ENCODE results near the gene TCAP. TPM values are rescaled to one million over a fixed set of nuclear protein-coding genes. Genes with fewer than 3 reads are reported as not detected.

TCAP gene
- total RNA-seq, 2 donors from 2014 or later, result 1.5 to 1.9 TPM

DNA sequence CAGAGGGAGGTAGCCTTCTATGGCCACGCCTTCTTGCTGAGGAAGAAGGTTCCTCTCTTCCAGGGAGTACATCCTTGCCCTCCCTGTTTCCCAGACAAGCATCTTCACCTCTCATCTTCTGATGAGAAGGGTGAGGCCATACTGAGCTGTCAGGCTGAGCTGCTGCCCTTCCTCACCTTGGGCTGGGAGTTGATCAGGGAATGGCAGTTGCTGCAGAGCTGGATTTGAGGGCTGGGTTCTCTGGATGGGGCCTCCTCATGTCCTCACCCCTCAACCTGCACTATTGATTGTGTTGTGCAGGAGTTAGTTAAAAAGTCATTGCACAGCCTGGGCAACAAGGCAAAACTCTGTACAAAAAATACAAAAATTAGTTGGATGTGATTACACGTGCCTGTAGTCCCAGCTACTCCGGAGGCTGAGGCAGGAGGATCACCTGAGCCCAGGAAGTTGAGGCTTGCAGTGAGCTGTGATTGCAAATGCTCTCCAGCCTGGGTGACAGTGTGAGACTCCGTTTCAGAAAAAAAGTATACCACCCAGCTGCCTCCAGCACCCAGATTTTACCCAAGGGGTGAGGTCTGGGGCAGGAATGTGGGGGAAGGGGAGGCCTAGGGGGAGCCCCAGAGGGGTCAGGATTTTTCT lies 36.8 kb downstream of the TCAP start:
- Histone ChIP-seq H3K9ac (ENCODE audit: extremely low read depth, low read length, poor library complexity, severe bottlenecking) (peak overlapping the region; percentile 89), H3K4me3 (ENCODE audit: low read length) (peak overlapping the region; percentile 93), H3K27ac (ENCODE audit: low read depth, low read length) (no peak overlapping the region), H3K27me3 (ENCODE audit: control insufficient read depth, insufficient read depth, low read length, poor library complexity, severe bottlenecking) (no peaks in the 10 kb centered on the region), H3K36me3 (ENCODE audit: control insufficient read depth, insufficient read depth, low read length) (peaks cover 2% of the 10 kb centered on the region), H3K9me3 (ENCODE audit: control insufficient read depth, low read length) (no peaks in the 10 kb centered on the region), H3K4me1 (ENCODE audit: control insufficient read depth, insufficient read depth, low read length) (peaks cover 13% of the 10 kb centered on the region)
- Mint-ChIP-seq H3K27me3 (ENCODE audit: insufficient read depth) (peaks cover 5% of the 10 kb centered on the region), H3K27ac (peak overlapping the region; percentile 75), H3K4me3 (peak overlapping the region; percentile 90), H3K4me1 (peaks cover 58% of the 10 kb centered on the region), H3K9me3 (no peaks in the 10 kb centered on the region), H3K36me3 (ENCODE audit: low read depth) (peaks cover under 1% of the 10 kb centered on the region)
- TF ChIP-seq, protein P1, sequence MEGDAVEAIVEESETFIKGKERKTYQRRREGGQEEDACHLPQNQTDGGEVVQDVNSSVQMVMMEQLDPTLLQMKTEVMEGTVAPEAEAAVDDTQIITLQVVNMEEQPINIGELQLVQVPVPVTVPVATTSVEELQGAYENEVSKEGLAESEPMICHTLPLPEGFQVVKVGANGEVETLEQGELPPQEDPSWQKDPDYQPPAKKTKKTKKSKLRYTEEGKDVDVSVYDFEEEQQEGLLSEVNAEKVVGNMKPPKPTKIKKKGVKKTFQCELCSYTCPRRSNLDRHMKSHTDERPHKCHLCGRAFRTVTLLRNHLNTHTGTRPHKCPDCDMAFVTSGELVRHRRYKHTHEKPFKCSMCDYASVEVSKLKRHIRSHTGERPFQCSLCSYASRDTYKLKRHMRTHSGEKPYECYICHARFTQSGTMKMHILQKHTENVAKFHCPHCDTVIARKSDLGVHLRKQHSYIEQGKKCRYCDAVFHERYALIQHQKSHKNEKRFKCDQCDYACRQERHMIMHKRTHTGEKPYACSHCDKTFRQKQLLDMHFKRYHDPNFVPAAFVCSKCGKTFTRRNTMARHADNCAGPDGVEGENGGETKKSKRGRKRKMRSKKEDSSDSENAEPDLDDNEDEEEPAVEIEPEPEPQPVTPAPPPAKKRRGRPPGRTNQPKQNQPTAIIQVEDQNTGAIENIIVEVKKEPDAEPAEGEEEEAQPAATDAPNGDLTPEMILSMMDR (conservative IDR thresholded peaks at IDR 0.05), result no peak
- 75 to 94% methylated on average over 2 to 4 of the region's 4 CpGs for WGBS, 2 experiments (ENCODE audit: insufficient coverage in 1 of 2, insufficient read length in 1 of 2)
- DNase-seq, result no peak

DNA sequence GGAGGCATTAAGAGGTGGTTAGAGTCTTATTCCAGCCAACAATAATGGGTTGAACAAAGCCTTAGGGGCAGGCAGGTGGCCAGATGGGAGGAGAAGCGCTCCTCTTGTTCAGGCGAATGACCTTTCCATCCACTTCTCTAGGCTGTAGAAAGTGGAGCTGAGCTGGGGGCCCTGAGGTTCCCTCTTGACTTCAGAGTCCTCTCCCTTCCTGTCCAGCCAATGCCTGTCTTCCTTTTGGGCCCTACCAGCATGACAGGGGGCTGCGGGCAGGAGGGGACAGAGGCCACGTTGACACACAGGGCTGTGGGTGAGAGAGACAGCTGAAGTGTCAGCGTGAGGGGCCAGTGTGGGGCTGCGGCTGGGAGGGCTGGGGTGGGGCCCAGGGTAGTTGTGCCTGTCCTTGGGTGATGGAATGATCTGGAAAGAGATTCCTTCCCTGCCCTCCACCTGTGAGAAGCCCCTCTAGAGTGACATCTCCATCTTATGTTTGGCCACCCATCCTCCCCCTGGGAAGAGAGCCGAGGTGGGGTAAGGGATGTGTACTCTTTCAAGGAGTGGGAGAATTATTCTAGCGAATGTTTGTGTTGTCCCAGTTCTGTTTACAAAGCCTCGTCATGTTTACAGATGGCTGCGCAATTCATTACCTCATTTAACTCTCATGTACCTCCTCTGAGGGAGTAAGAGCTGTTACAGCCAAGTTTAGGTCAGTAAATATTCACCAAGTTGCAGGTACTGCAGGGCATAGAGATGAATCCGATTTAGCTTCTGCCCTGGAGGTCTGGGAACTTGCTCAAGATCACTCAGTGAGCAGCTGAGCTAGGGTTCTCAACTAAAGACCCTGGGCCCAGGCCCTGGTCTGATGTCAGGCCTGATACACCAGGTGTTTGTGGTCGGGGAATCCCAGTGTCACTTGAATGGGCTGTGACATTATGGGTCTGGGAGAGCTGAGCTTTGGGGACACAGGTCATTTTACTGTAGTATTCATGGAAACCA lies 38.0 kb downstream of the TCAP start:
- no peak overlapping the region for H3K27ac ChIP-seq (ENCODE audit: low read depth, low read length)
- Mint-ChIP-seq H3K36me3 (ENCODE audit: low read depth) (peaks cover 7% of the 10 kb centered on the region), H3K4me1 (peaks cover 57% of the 10 kb centered on the region), H3K27me3 (ENCODE audit: insufficient read depth) (no peaks in the 10 kb centered on the region), H3K4me3 (peak overlapping the region; percentile 10), H3K27ac (peak overlapping the region; percentile 30), H3K9me3 (no peaks in the 10 kb centered on the region)
- peaks cover 13% of the 10 kb centered on the region for H3K36me3 ChIP-seq (ENCODE audit: control insufficient read depth, insufficient read depth, low read length)
- TF ChIP-seq, protein P1 (conservative IDR thresholded peaks at IDR 0.05), result no peak
- no peaks in the 10 kb centered on the region for H3K27me3 ChIP-seq (ENCODE audit: control insufficient read depth, insufficient read depth, low read length, poor library complexity, severe bottlenecking)
- no peaks in the 10 kb centered on the region for H3K9me3 ChIP-seq (ENCODE audit: control insufficient read depth, low read length)
- no peak for DNase-seq
- 86 to 89% methylated on average over 6 to 11 of the region's 12 CpGs for WGBS, 2 experiments (ENCODE audit: insufficient coverage in 1 of 2, insufficient read length in 1 of 2)
- H3K9ac ChIP-seq (ENCODE audit: extremely low read depth, low read length, poor library complexity, severe bottlenecking), result no peak overlapping the region
- H3K4me3 ChIP-seq (ENCODE audit: low read length), result peak overlapping the region; percentile 28
- H3K4me1 ChIP-seq (ENCODE audit: control insufficient read depth, insufficient read depth, low read length), result peaks cover 13% of the 10 kb centered on the region

DNA sequence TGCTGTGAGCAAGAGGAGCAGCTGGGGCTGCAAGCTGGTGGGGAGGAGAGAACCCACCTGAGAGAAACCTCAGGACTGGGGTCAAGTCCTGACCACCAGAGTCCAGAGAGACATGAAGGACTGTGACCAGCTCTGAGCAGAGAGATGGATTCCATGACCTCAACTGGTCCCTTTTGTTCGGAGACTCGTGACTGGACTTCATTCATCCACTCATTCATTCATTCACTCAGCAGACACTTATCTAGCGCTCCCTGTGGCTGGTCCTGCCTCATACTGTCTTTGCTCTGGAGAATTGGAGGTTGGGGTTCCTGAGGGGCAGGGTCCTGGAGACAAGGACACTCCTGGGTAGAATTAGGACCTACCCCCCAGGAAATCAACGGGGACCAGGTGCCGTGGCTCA lies 38.8 kb downstream of the TCAP start:
- 91 to 95% methylated on average over 2 to 5 of the region's 5 CpGs for WGBS, 2 experiments (ENCODE audit: insufficient coverage in 1 of 2, insufficient read length in 1 of 2)
- peak overlapping the region; percentile 10 for H3K4me3 Mint-ChIP-seq
- no peaks in the 10 kb centered on the region for H3K9me3 Mint-ChIP-seq
- H3K9me3 ChIP-seq (ENCODE audit: control insufficient read depth, low read length), result no peaks in the 10 kb centered on the region
- H3K36me3 Mint-ChIP-seq (ENCODE audit: low read depth), result peaks cover 12% of the 10 kb centered on the region
- peaks cover 20% of the 10 kb centered on the region for H3K36me3 ChIP-seq (ENCODE audit: control insufficient read depth, insufficient read depth, low read length)
- no peak for DNase-seq
- H3K27me3 Mint-ChIP-seq (ENCODE audit: insufficient read depth), result no peaks in the 10 kb centered on the region
- peaks cover 13% of the 10 kb centered on the region for H3K4me1 ChIP-seq (ENCODE audit: control insufficient read depth, insufficient read depth, low read length)
- H3K4me1 Mint-ChIP-seq, result peaks cover 55% of the 10 kb centered on the region
- TF ChIP-seq, protein P1 (conservative IDR thresholded peaks at IDR 0.05), result no peak
- H3K27me3 ChIP-seq (ENCODE audit: control insufficient read depth, insufficient read depth, low read length, poor library complexity, severe bottlenecking), result no peaks in the 10 kb centered on the region
- H3K27ac ChIP-seq (ENCODE audit: low read depth, low read length), result no peak overlapping the region
- H3K9ac ChIP-seq (ENCODE audit: extremely low read depth, low read length, poor library complexity, severe bottlenecking), result no peak overlapping the region
- H3K4me3 ChIP-seq (ENCODE audit: low read length), result no peak overlapping the region
- peak overlapping the region; percentile 13 for H3K27ac Mint-ChIP-seq

Data from endodermal cell (in vitro differentiated cells).